GM12878 (cell line): ENCODE data around the gene ATOSB. TPM values are rescaled to one million over a fixed set of nuclear protein-coding genes. Genes with fewer than 3 reads are reported as not detected.

Experiments used
- ATAC-seq: fragments of 200-7000 bp; cut with Tn5 transposase; 3 replicates; pipeline ENCODE4 v1.9.1; 2020; ENCODE audit warnings: mild to moderate bottlenecking, moderate library complexity
- BruUV-seq: library from RNA; stranded (reverse); fragments of 400-500 nt; replicated peaks from 2 replicates; lab custom pipeline; 2021; lab: Mats Ljungman, UMichigan
- CTCF ChIA-PET: fragments of 300-600 bp; sonication (Branson Sonifier 250); formaldehyde crosslinking; extraction: SDS; loops from one replicate; lab custom pipeline; 2021; ENCODE audit warnings: inconsistent platforms; lab: Yijun Ruan, JAX
- POLR2A ChIA-PET: fragments of 350-600 bp; formaldehyde crosslinking; extraction: SDS; loops from one replicate; lab custom pipeline; 2021; ENCODE audit warnings: inconsistent platforms; lab: Charles Lee
- RAD21 ChIA-PET: fragments of 300-600 bp; sonication (Branson Sonifier 250); formaldehyde crosslinking; loops from one replicate; lab custom pipeline; 2023; ENCODE audit warnings: antibody characterized with exemption; ENCODE audit not compliant: unreplicated experiment; lab: Charles Lee
- SMC1A ChIA-PET: fragments of 300-600 bp; sonication (Branson Sonifier 250); formaldehyde crosslinking; loops from one replicate; lab custom pipeline; 2023; ENCODE audit not compliant: unreplicated experiment, uncharacterized antibody; lab: Charles Lee
- DNase-seq: peaks from one replicate; pipeline ENCODE4 v3.0.0-alpha.2; 2011; ENCODE audit warnings: low read depth, low spot score
- FAIRE-seq: peaks from 3 replicates; lab custom pipeline; 2011; peaks lifted over from hg19 to GRCh38; lab: Jason Lieb, UNC
- H2AFZ ChIP-seq: 2 replicates; pipeline ENCODE4 v1.6.0; 2011; ENCODE audit warnings: low read depth, low read length, control low read depth; ENCODE audit not compliant: control insufficient read depth
- H3K27ac ChIP-seq: 2 replicates; pipeline ENCODE4 v1.5.1; 2011; ENCODE audit warnings: control low read depth; ENCODE audit not compliant: control insufficient read depth, insufficient read depth
- H3K27me3 ChIP-seq, 2 experiments: replicated peaks in 1 of 2; 2 replicates each; pipeline versions ENCODE4 v1.6.0 to v1.6.1; 2011; ENCODE audit warnings: low read length in 1 of 2; ENCODE audit not compliant: control insufficient read depth in 2 of 2, insufficient read depth in 2 of 2
- H3K36me3 ChIP-seq, 2 experiments: 2 replicates each; pipeline ENCODE4 v1.5.1; 2011; ENCODE audit warnings: low read length in 1 of 2; ENCODE audit not compliant: control insufficient read depth in 2 of 2, insufficient read depth in 2 of 2
- H3K4me1 ChIP-seq: 2 replicates; pipeline ENCODE4 v1.6.1; 2011; ENCODE audit warnings: mild to moderate bottlenecking, low read length, moderate library complexity, mixed read lengths; ENCODE audit not compliant: control insufficient read depth, insufficient read depth
- H3K4me2 ChIP-seq: 2 replicates; pipeline ENCODE4 v1.6.0; 2011; ENCODE audit warnings: control low read depth; ENCODE audit not compliant: control insufficient read depth, insufficient read depth
- H3K4me3 ChIP-seq: fragments of 200-600 bp; sonication (generic); 2 replicates; pipeline ENCODE4 v1.5.1; 2016
- H3K79me2 ChIP-seq: 2 replicates; pipeline ENCODE4 v1.6.0; 2011; ENCODE audit warnings: low read length; ENCODE audit not compliant: control insufficient read depth, insufficient read depth
- H3K9ac ChIP-seq: 2 replicates; pipeline ENCODE4 v1.8.0; 2011; ENCODE audit warnings: low read length, control low read depth, mixed read lengths; ENCODE audit not compliant: control insufficient read depth, insufficient read depth
- H3K9me3 ChIP-seq: replicated peaks from 3 replicates; pipeline ENCODE4 v1.5.1; 2011; ENCODE audit warnings: mild to moderate bottlenecking, low read length; ENCODE audit not compliant: control insufficient read depth, insufficient read depth
- H4K20me1 ChIP-seq: 2 replicates; pipeline ENCODE4 v1.6.0; 2011; ENCODE audit not compliant: control insufficient read depth, insufficient read depth
- CBX3 ChIP-seq: fragments of 200-600 bp; sonication (generic); IDR thresholded peaks from 2 replicates; pipeline ENCODE4 v1.6.1; 2016; ENCODE audit warnings: low read depth, borderline replicate concordance
- E2F4 ChIP-seq: IDR thresholded peaks from 2 replicates; pipeline ENCODE4 v1.6.1; 2012; ENCODE audit warnings: low read depth, low read length, improper control_type of control experiment
- GABPA ChIP-seq: IDR thresholded peaks from 2 replicates; pipeline ENCODE4 v1.6.1; 2014; ENCODE audit warnings: antibody characterized with exemption, low read depth, mild to moderate bottlenecking, inconsistent platforms
- LARP7 ChIP-seq: fragments of 450-650 bp; IDR thresholded peaks from 2 replicates; pipeline ENCODE4 v1.6.1; 2017; ENCODE audit warnings: mild to moderate bottlenecking
- RBBP5 ChIP-seq: fragments of 200-600 bp; sonication (generic); conservative IDR thresholded peaks from 2 replicates; pipeline ENCODE4 v1.6.1; 2016
- RFX5 ChIP-seq: IDR thresholded peaks from 2 replicates; pipeline ENCODE4 v1.6.1; 2011; ENCODE audit warnings: low read depth, low read length, improper control_type of control experiment
- SMARCA5 ChIP-seq: fragments of 450-650 bp; IDR thresholded peaks from 2 replicates; pipeline ENCODE4 v1.6.1; 2017; ENCODE audit warnings: mild to moderate bottlenecking
- TCF12 ChIP-seq: IDR thresholded peaks from 2 replicates; pipeline ENCODE4 v1.6.1; 2011; ENCODE audit warnings: low read depth, mild to moderate bottlenecking, low read length
- TCF3 ChIP-seq: IDR thresholded peaks from 2 replicates; pipeline ENCODE4 v1.6.1; 2012; ENCODE audit warnings: low read depth, mild to moderate bottlenecking, low read length, borderline replicate concordance; ENCODE audit not compliant: insufficient read depth
- ZBTB11 ChIP-seq: fragments of 450-650 bp; formaldehyde crosslinking; IDR thresholded peaks from 2 replicates; pipeline ENCODE4 v1.5.0; 2022; ENCODE audit warnings: mild to moderate bottlenecking, missing genetic modification characterization
- ZSCAN29 ChIP-seq: fragments of 450-650 bp; IDR thresholded peaks from 2 replicates; pipeline ENCODE4 v1.6.1; 2017; ENCODE audit warnings: mild to moderate bottlenecking, moderate library complexity
- WGBS: methylation state at CpG from one replicate; pipeline ENCODE4 v1.1.6; 2016; ENCODE audit warnings: low lambda C conversion rate; ENCODE audit not compliant: insufficient replicate concordance, insufficient coverage; ENCODE audit errors: missing lambda C conversion rate; 5-methylcytosine and 5-hydroxymethylcytosine counted together
- in situ Hi-C: fragments of 300-500 bp; cut with MboI; formaldehyde crosslinking; loops from 9 replicates; pipeline ENCODE4 v1.14.3; 2018; ENCODE audit warnings: mixed read lengths
- intact Hi-C: fragments of 100-400 bp; cut with micrococcal nuclease; formaldehyde crosslinking; loops from one replicate; pipeline ENCODE4 v1.14.2; 2022; ENCODE audit not compliant: unreplicated experiment
- polyA plus RNA-seq, 11 experiments: library from polyadenylated mRNA; depleted of rRNA in 4 of 11; unstranded in 6 of 11; stranded (reverse) in 5 of 11; fragments of >200 nt; fragmentation: Nextera tagmentation in 4 of 11; fragmentation: Illumina TruSeq in 1 of 11; extraction: Ambion mirVana in 4 of 11; extraction: Trizol in 1 of 11; gene quantifications; 1 replicate in 1 of 11; 2 replicates in 10 of 11; pipeline versions ENCODE4 v1.2.1 to v1.2.3, GENCODE V29; 2011 to 2016; ENCODE audit warnings: inconsistent platforms in 2 of 11, missing spikeins in 2 of 11, low read depth in 1 of 11
- total RNA-seq, 4 experiments: library from RNA; depleted of rRNA in 3 of 4; stranded (reverse); fragments of >200 nt in 3 of 4; fragmentation: Illumina TruSeq in 1 of 4; extraction: Trizol in 1 of 4; gene quantifications; 2 replicates each; pipeline versions ENCODE4 v1.2.1 to v1.2.3, GENCODE V29; 2013 to 2021
- TF ChIP-seq, protein P1 (sequence below): fragments of 450-650 bp; IDR thresholded peaks from 2 replicates; pipeline ENCODE4 v1.6.1; 2017; ENCODE audit warnings: mild to moderate bottlenecking, moderate library complexity
- TF ChIP-seq, protein P2 (sequence below): IDR thresholded peaks from 2 replicates; pipeline ENCODE4 v1.6.1; 2011; ENCODE audit warnings: borderline replicate concordance, low read depth, mild to moderate bottlenecking, moderate library complexity, mixed read lengths, low read length; ENCODE audit not compliant: insufficient read depth; ENCODE audit errors: extremely low read length
- TF ChIP-seq, protein P3 (sequence below): fragments of 150-350 bp; IDR thresholded peaks from 2 replicates; pipeline ENCODE4 v1.6.1; 2014; ENCODE audit warnings: mild to moderate bottlenecking, low read depth, low read length

ATOSB gene
- total and polyA plus RNA-seq, 10 of the 15 experiments (the other 5 are each of a cell fraction or from before 2014, with no cell fraction given) = 0.60 to 5.4 (median 2.5) TPM

- ChIA-PET RAD21 (no interaction called here), CTCF (interaction anchor here (0.7 kb wide), 1 partner anchor 819 kb away, joined by 3 read pairs; no protein-coding TSS in a partner anchor), POLR2A (no interaction called here), SMC1A (no interaction called here)
- WGBS = 95% methylated on average over 6 of the region's 6 CpGs
- Histone ChIP-seq H3K4me1 (peaks cover 14% of the 10 kb centered on the region), H3K79me2 (peaks cover 48% of the 10 kb centered on the region), H3K9me3 (no peaks in the 10 kb centered on the region), H3K4me2 (no peak overlapping the region), H3K36me3 (peaks cover 0 to 13% of the 10 kb centered on the region in 2 experiments; a peak in 3 of 4 replicates), H3K27ac (no peak overlapping the region), H2AFZ (no peak overlapping the region), H4K20me1 (peaks cover 13% of the 10 kb centered on the region), H3K9ac (no peak overlapping the region), H3K4me3 (no peak overlapping the region), H3K27me3 (no peaks in the 10 kb centered on the region)
- no peak for FAIRE-seq
- BruUV-seq = no TSS peak
- in situ Hi-C loops = no loop called here
- no peak for ATAC-seq
- no peak for DNase-seq
- intact Hi-C loops = loop anchor here (5.0 to 10.0 kb wide), 3 partner anchors 38 to 651 kb away; partner anchors contain the start of gene DNAJB5
- TF ChIP-seq E2F4 = no peak
- no peak for TF ChIP-seq GABPA
- no peak for TF ChIP-seq CBX3
- TF ChIP-seq, protein P1, sequence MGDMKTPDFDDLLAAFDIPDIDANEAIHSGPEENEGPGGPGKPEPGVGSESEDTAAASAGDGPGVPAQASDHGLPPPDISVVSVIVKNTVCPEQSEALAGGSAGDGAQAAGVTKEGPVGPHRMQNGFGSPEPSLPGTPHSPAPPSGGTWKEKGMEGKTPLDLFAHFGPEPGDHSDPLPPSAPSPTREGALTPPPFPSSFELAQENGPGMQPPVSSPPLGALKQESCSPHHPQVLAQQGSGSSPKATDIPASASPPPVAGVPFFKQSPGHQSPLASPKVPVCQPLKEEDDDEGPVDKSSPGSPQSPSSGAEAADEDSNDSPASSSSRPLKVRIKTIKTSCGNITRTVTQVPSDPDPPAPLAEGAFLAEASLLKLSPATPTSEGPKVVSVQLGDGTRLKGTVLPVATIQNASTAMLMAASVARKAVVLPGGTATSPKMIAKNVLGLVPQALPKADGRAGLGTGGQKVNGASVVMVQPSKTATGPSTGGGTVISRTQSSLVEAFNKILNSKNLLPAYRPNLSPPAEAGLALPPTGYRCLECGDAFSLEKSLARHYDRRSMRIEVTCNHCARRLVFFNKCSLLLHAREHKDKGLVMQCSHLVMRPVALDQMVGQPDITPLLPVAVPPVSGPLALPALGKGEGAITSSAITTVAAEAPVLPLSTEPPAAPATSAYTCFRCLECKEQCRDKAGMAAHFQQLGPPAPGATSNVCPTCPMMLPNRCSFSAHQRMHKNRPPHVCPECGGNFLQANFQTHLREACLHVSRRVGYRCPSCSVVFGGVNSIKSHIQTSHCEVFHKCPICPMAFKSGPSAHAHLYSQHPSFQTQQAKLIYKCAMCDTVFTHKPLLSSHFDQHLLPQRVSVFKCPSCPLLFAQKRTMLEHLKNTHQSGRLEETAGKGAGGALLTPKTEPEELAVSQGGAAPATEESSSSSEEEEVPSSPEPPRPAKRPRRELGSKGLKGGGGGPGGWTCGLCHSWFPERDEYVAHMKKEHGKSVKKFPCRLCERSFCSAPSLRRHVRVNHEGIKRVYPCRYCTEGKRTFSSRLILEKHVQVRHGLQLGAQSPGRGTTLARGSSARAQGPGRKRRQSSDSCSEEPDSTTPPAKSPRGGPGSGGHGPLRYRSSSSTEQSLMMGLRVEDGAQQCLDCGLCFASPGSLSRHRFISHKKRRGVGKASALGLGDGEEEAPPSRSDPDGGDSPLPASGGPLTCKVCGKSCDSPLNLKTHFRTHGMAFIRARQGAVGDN = no peak
- no peak for TF ChIP-seq ZBTB11 (CRISPR knock-in tag)
- no peak for TF ChIP-seq SMARCA5
- TF ChIP-seq ZSCAN29 = no peak
- no peak for TF ChIP-seq RFX5
- TF ChIP-seq, protein P2, sequence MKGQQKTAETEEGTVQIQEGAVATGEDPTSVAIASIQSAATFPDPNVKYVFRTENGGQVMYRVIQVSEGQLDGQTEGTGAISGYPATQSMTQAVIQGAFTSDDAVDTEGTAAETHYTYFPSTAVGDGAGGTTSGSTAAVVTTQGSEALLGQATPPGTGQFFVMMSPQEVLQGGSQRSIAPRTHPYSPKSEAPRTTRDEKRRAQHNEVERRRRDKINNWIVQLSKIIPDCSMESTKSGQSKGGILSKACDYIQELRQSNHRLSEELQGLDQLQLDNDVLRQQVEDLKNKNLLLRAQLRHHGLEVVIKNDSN = no peak
- TF ChIP-seq, protein P3, sequence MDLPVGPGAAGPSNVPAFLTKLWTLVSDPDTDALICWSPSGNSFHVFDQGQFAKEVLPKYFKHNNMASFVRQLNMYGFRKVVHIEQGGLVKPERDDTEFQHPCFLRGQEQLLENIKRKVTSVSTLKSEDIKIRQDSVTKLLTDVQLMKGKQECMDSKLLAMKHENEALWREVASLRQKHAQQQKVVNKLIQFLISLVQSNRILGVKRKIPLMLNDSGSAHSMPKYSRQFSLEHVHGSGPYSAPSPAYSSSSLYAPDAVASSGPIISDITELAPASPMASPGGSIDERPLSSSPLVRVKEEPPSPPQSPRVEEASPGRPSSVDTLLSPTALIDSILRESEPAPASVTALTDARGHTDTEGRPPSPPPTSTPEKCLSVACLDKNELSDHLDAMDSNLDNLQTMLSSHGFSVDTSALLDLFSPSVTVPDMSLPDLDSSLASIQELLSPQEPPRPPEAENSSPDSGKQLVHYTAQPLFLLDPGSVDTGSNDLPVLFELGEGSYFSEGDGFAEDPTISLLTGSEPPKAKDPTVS = no peak
- TF ChIP-seq LARP7 = no peak
- no peak for TF ChIP-seq TCF12
- no peak for TF ChIP-seq RBBP5
- no peak for TF ChIP-seq TCF3
Measured at GRCh38 chr9:35074141-35074540, 41.5 kb downstream of the ATOSB start.
